CD4-positive, alpha-beta T cell treated with Interleukin-1 beta for 1 hour (primary cell): ENCODE results near the gene MANSC1.
"Not testable (repeated sequence)": the region's sequence is repeated elsewhere in the genome, so short reads cannot be mapped to it uniquely, and the experiment has no call there.

Experiments used
- DNase-seq, 2 donors: peaks; one replicate each; pipeline ENCODE4 v3.0.0-alpha.2; 2020 to 2022

MANSC1 gene

GRCh38 chr12:12323118-12323517 lies 26.9 kb downstream of the MANSC1 start:
- no peak for DNase-seq

GRCh38 chr12:12319451-12320183 lies 30.4 kb downstream of the MANSC1 start:
- no peak for DNase-seq

DNA sequence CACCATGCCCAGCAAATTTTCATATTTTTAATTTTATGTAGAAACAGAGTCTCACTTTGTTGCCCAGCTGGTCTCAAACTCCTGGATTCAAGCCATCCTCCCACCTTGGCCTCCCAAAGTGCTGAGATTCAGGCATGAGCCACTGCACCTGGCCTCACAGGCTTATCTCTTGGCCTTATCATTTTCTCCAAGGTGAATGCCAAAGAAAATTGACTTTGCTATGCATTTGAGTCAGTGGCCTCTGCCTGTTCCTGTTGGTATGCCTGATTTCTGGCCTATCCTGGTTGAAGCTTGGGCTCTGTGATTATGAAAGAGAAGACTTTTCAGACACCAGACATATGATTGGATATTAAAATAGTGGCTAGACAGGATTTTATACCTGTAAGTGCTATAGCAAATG lies 34.2 kb downstream of the MANSC1 start:
- no peak for DNase-seq

GRCh38 chr12:12310695-12311094 lies 39.3 kb downstream of the MANSC1 start:
- DNase-seq = not testable (repeated sequence)

GRCh38 chr12:12305568-12306300 lies 44.3 kb downstream of the MANSC1 start:
- DNase-seq = no peak

- DNase-seq = no peak
Observed at GRCh38 chr12:12302976-12303375, 47.1 kb downstream of the MANSC1 start.

DNA sequence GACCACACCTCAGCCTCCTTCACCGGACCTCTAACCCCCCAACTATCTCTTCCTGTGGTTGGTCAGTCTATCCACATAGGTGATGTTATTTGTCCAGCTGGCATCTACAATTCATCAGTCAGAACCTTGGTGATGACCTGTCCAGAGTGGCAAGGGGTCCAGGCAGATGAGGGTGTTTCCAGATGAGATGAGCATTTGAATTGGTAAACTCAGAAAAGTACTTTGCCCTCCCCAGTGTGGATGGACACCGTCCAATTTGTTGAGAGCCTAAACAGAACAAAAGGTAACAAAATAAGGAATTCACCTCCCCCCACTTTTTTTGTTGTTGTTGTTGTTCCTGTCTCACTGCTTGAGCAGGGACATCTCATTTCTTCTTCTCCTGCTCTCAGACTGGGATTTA lies 48.9 kb downstream of the MANSC1 start:
- DNase-seq = no peak

GRCh38 chr12:12297201-12297830 lies 52.7 kb downstream of the MANSC1 start:
- no peak for DNase-seq

GRCh38 chr12:12294215-12295005 lies 55.6 kb downstream of the MANSC1 start:
- DNase-seq = no peak

DNA sequence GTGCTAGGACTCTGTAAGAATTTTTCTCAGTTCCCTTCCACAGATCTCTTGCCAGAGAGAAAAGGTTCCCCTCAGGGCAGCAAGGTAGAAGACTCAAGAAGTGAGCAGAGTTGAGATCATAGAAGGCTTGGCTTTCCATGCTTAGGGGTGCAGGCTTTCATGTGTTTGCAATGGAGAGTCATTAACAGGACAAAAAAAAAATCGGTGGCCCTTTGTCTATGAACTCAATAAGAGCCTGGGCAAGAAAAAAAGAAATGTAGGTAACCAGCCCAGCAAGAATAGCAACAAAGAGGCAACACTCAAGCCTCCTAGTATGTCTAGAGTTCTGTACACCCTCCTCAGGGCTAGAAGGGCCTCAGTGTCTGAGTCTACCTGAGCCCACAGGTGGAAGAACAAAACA lies 59.8 kb downstream of the MANSC1 start:
- no peak for DNase-seq

DNA sequence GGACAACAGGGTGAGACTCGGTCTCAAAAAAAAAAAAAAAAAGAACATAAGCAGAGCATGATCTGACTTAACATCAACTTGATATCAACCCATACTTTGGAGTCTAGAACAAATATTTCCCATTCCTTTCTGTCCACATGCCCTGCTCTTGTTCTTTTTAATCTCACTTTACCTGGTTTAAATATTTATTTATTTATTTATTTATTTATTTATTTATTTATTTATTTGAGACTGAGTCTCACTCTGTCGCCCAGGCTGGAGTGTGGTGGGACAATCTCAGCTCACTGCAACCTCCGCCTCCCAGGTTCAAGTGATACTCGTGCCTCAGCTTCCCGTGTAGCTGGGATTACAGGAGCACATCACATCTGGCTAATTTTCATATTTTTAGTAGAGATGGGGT lies 63.6 kb downstream of the MANSC1 start:
- no peak for DNase-seq

- no peak for DNase-seq
Observed at GRCh38 chr12:12282761-12283425, 67.1 kb downstream of the MANSC1 start.

DNA sequence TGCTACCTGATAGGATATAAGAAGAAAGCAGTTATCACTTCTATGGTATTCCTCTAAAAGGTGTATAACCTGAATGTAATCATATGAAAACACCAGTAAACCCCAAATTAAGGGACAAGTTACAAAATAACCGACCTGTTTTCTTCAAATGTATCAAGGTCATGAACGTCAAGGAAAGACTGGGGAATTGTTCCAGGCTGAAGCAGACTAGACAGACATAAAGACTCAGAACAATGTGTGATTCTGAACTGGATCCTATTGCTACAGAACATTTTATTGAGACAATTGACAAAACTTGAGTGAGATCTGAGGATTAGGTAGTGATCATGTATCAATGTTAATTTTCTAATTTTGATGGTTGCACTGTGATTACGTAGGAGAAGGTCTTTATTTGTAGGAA lies 67.8 kb downstream of the MANSC1 start:
- no peak for DNase-seq

DNA sequence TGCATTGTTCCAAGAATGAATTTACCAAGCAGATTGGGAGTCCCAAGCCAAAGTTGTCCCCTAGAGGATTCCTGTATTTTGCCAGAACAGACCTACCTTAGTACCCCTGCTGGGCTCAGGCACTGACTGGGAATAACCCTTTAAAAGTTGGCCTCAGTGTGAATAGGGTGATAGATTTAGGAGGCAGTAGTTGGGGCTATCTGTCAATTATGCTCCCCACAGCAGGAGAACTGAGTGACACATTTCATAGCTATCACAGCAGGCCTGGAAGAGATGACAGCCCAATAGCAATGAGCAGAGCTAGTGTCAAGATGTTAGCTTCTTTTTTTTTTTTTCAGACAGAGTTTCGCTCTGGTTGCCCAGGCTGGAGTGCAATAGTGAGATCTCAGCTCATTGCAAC lies 68.9 kb downstream of the MANSC1 start:
- DNase-seq = no peak

GRCh38 chr12:12278899-12279298 lies 71.1 kb downstream of the MANSC1 start:
- no peak for DNase-seq
